Hypothalamus (tissue), 51 donors: Measurements from ENCODE around the gene IGSF8.
"Not testable (repeated sequence)": the region's sequence is repeated elsewhere in the genome, so short reads cannot be mapped to it uniquely, and the experiment has no call there.

ENCODE experiments used
- DNase-seq, 51 donors: peaks; one replicate each; lab custom pipeline; 2025; lab: John Stamatoyannopoulos, UW

Gene IGSF8

DNA sequence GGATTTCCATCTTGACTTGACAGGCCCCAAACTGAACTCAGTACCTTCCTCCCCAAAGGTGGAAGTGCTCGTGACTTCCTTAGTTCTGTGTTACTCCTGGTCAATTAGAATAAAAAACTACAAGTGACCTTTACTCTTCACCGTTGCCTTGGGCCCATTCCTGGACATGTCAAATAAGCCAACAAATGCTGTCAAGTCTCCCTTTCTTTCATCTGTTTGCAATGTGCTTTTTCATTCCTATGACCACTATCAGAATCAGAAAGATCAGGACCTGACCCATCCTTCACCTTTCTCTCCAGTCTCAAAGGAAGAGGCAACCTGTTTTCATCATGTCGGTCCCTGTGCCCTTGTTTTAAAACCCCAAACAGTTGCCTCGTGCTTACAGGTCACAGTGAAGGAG lies 23.6 kb downstream of the IGSF8 start:
- no peak for DNase-seq

GRCh38 chr1:160071289-160071688 lies 27.1 kb downstream of the IGSF8 start:
- no peak for DNase-seq

DNA sequence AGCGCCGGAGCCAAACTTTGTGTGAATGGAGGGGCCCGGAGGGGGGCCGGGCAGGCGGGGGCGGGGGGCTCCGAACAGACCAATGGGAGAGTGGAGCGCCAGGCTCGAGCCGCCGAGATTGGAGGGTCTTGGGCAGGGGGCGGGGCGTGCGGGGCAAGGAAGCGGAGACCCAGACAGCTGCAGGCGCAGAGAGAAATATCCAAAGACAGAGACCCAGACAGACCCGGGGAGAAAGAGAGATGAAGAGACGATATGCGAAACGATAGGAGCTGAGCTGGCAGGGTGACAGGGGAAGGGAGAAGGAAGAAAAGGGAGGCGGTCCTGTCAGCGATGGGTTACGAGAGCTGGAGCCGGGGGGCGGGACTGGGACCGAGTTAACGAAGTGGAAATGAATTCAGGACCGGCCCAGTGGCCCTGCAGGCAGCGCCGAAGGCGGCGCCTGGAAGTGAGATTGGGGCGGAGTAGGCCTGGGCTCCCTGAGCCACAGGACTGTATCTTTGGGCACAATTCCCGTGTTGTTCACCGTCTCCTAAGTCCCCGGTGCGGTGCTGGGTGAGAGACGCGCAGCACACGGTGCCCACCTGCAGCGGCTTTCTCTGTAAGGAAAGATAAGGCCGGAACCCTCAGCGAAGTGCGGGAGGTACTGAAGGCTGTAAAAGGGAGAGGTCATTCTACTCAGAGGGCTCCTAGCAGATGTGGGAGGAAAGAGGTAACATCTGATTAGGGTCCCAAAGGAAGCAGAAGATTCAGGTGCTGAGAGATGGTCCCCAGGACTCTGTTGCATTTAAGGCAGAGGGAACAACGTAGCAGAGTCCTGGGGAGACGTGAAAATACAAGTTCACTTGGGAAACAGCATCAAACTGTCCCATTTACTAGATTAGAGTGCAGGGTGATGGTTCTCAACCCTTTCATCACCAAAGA lies 27.9 kb downstream of the IGSF8 start:
- peak; percentile 49 to 96 (median 89) for DNase-seq

DNA sequence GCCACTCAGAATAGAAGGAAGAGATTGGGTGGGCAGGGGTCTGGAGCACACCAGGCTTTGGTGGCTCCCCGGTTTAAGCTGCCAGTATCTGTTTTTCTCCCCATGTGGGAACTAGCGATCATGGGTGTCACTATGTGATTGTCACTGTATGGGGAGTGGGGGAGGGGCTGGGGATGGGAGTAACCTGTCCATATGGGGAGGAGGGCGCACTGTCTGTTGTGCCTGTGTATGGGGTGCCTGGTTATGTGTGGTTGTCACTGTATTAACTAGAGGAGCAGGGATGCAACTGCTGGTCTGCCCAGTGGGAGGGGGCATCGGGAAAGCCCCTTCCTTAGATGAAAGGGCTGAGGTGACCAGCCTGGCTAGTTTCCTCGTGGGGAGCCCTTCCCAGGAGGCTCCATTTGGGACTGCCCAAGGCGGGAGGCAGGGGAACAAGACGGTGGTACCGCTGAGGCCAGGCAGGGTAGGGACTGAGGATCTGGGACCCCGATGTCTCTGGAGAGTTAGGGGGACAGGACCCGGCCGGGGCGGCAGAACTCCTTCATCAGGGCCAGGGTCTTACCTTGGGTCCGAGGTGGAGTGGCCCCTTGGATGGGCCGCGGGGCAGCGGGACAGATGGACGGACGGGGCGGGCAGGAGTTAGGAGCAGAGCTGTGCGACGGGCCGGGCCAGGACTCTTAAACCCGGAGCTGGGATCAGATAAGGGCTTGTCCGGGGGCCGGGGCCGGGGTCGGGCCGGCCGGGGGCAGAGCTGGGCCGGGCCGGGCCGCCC lies 28.8 kb downstream of the IGSF8 start, which contains the start of gene KCNJ10:
Gene KCNJ10 (minus strand): TSS at position 701 of the 772 bp plus-strand sequence. CDS start 27,628 bp downstream, outside the sequence.
- peak in 8 of 51 donors; percentile 32 to 70 (median 48) for DNase-seq

- DNase-seq, result peak in 50 of 51 donors; percentile 24 to 97 (median 81)
These were observed 30.2 kb downstream of the IGSF8 start for GRCh38 chr1:160068225-160068624.

- peak in 7 of 51 donors; percentile 12 to 49 (median 34) for DNase-seq
These were observed 31.3 kb downstream of the IGSF8 start for GRCh38 chr1:160066829-160067745.

- no peak for DNase-seq
These were observed 33.7 kb downstream of the IGSF8 start for GRCh38 chr1:160064746-160065145.

DNA sequence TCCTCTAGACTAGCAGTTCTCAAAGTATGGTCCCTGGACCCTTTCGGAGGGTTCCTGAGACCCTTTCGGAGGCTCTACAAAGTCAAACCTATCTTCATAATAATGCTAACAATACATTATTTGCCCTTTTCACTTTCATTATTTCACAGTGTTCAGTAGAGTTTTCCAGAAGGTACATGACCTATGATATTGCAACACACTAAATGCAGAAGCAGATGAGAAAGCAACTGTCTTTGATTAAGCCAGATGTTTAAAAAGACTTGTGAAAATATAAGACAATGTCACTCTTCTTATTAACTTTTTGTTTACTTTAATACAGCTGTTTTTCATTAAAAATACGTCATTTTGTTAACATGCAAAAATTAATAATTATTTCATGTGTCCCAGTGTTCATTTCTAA lies 34.3 kb downstream of the IGSF8 start:
- DNase-seq, result no peak

GRCh38 chr1:160063176-160063575 lies 35.2 kb downstream of the IGSF8 start:
- DNase-seq, result peak in 1 of 51 donors; percentile 41

- peak; percentile 35 to 99 (median 92) for DNase-seq
These were observed 36.2 kb downstream of the IGSF8 start for GRCh38 chr1:160062230-160062532.

- peak in 21 of 51 donors; percentile 21 to 86 (median 53) for DNase-seq
These were observed 36.8 kb downstream of the IGSF8 start for GRCh38 chr1:160061369-160062229.

DNA sequence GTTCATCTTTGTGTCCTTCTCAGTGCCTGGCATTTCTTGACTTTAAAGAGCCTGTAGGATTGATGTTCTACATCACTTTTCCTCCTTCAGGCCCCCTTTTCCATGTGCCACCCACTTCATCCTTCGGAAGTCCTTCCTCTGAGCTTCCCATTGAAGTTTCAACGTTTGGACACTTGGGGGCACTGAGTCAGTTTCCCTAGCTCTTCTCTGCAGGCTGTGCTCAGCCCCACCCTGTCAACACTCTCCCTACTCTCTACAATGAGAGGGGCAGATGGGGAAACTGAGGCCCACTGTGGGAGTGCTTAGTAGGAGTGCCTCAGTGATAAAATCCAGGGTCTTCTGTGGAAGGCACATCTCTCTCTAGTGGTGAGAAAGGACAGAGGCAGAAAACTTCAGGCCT lies 40.3 kb downstream of the IGSF8 start:
- peak in 4 of 51 donors; percentile 16 to 37 (median 23) for DNase-seq

GRCh38 chr1:160056648-160057169 lies 41.7 kb downstream of the IGSF8 start:
- no peak for DNase-seq

- DNase-seq, result peak in 7 of 51 donors; percentile 14 to 33 (median 25)
These were observed 44.7 kb downstream of the IGSF8 start for GRCh38 chr1:160053548-160054365.

- no peak for DNase-seq
These were observed 45.5 kb downstream of the IGSF8 start for GRCh38 chr1:160052936-160053335.

DNA sequence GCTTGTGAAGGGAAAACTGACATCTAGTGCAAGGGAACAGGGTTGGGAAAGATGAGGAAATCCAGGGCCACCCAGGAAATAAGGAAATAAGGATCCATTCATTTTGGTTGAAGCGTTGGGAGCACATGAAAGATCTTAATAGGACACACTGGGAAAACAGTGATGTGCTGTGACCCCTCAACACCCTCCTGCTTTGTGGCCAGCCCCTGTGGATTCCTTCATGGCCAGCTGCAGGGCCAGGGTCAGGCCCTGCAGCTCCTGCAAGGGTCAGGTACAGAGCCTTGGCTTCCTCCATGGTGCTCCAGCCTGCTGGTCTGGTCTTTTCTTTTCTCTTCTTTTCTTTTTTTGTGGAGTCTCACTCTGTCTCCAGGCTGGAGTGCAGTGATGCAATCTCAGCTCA lies 47.8 kb downstream of the IGSF8 start:
- DNase-seq, result no peak

DNA sequence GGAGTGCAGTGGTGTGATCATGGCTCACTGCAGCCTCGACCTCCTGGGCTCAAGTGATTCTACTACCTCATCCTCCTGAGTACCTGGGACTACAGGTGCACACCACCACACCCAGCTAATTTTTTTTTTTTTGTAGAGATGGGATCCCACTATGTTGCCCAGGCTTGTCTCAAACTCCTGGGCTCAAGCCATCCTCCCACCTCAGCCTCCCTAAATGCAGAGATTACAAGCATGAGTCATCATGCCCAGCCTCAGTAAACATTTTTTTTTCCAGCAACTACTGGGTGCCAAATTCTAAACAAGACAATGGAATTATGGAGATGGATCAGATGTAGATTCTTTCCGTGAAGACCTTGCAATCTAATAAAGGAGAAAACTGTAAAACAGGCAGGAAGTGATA lies 48.2 kb downstream of the IGSF8 start:
- DNase-seq, result not testable (repeated sequence)

DNA sequence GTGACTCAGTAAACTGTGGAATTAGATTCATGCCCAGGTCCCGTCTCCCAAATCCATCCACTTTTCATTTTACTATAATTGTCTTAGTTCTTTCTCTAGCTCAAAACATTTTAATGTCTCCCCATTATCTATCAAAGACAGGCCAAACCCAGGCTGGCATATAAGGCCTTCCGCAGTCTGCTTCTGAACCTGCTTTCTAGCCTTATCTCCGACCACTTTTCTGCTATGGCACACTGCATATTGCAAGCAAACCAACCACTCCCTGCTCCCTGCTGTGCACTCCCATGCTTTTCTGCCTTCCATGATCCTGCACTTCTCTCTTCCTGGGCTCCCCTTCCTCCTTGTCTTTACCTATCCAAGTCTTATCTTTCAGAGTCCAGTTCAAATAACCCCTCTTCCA lies 49.3 kb downstream of the IGSF8 start:
- DNase-seq, result no peak
